ENCODE data around the gene IL1RAPL1.

- TF ChIP-seq POLR2A (IDR thresholded peaks at IDR 0.05) (no peak), CTCF (IDR thresholded peaks at IDR 0.05) (no peak)
Observed at GRCh38 chrX:29952016-29952415, 1364.8 kb downstream of the IL1RAPL1 start.

All from thyroid gland (tissue), 4 donors.